ENCODE results near the gene LIN7A. TPM values are rescaled to one million over a fixed set of nuclear protein-coding genes. Genes with fewer than 3 reads are reported as not detected.

LIN7A gene
- total RNA-seq, 2 donors from 2014 or later = 2.2 to 5.4 TPM

DNA sequence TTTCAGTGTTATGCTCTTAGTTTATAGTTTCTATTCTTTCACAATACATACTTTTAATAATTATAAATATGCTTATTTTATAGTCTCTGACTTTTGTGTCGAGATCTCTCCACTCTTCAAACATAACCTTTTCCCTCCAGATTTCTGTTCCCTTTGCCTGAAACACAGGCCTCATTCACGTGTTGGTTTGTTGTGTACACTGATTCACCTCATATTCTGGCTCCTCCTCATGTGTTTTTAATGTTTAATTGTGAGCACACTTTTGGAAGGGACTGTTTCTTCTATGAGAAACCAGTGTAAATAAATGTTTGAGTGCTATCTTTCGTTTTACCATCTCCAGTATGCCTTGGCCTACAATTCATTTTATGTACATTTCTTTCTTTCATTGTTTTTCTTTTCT lies 20.1 kb downstream of the LIN7A start:
- Histone ChIP-seq H3K36me3 (no peaks in the 10 kb centered on the region), H3K4me1 (replicated peaks) (no peaks in the 10 kb centered on the region), H3K27ac (no peak overlapping the region), H3K9me3 (no peaks in the 10 kb centered on the region), H3K27me3 (replicated peaks; ENCODE audit: insufficient read depth) (no peaks in the 10 kb centered on the region), H3K4me3 (no peak overlapping the region)
- 61% methylated on average over 3 of the region's 3 CpGs for WGBS
- intact Hi-C loops (cut with DNase I) = no loop called here
- no peak for TF ChIP-seq POLR2AphosphoS5 (IDR thresholded peaks at IDR 0.05)
- TF ChIP-seq, protein P1, sequence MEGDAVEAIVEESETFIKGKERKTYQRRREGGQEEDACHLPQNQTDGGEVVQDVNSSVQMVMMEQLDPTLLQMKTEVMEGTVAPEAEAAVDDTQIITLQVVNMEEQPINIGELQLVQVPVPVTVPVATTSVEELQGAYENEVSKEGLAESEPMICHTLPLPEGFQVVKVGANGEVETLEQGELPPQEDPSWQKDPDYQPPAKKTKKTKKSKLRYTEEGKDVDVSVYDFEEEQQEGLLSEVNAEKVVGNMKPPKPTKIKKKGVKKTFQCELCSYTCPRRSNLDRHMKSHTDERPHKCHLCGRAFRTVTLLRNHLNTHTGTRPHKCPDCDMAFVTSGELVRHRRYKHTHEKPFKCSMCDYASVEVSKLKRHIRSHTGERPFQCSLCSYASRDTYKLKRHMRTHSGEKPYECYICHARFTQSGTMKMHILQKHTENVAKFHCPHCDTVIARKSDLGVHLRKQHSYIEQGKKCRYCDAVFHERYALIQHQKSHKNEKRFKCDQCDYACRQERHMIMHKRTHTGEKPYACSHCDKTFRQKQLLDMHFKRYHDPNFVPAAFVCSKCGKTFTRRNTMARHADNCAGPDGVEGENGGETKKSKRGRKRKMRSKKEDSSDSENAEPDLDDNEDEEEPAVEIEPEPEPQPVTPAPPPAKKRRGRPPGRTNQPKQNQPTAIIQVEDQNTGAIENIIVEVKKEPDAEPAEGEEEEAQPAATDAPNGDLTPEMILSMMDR (IDR thresholded peaks at IDR 0.05) = no peak
- TF ChIP-seq POLR2A (IDR thresholded peaks at IDR 0.05) = no peak
- DNase-seq (ENCODE audit: low spot score) = no peak

DNA sequence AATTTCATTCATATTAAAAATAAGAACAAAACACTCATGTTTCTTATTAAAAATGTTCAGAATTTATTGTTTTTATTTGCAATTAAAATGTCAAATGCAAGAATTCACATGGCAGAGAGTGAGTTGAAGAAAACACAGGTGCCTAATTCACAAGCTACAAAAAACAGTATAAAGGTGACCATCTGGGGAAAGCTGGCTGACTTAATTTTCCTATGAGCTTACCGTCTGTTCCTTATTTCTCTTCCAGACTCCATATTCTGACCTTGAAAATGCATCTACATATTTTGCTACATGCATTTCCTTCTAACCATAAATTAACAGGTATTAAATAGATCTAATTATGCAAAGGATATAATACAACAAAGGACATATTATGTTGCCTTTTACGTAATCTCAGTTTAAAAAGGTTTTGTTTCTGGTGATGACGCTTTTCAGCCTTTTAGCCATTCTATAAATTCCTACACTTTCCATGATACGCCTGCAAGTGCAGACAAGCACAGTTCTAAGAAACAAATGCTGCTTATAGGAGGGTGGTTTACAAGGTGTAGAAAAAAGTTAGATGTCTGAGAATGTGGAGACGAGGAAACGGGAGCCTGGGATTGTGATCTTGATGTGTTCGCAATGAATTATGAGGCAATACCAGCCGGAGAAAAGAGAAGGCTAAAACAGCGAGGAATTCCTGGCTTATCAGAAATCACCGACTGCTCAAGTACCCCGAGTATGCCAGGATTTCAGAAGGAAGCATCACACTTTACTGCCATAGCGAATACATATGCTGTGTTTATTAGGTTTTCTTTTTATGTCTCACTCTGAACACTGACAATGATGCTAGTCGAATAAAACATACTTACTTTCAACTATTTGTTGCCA lies 24.6 kb downstream of the LIN7A start:
- 27% methylated on average over 13 of the region's 13 CpGs for WGBS
- DNase-seq (ENCODE audit: low spot score) = no peak
- no peaks in the 10 kb centered on the region for H3K9me3 ChIP-seq
- no peak overlapping the region for H3K27ac ChIP-seq
- H3K4me1 ChIP-seq (replicated peaks) = no peaks in the 10 kb centered on the region
- TF ChIP-seq, protein P1 (IDR thresholded peaks at IDR 0.05) = no peak
- no peak for TF ChIP-seq POLR2A (IDR thresholded peaks at IDR 0.05)
- no peak for TF ChIP-seq POLR2AphosphoS5 (IDR thresholded peaks at IDR 0.05)
- no peaks in the 10 kb centered on the region for H3K27me3 ChIP-seq (replicated peaks; ENCODE audit: insufficient read depth)
- H3K4me3 ChIP-seq = no peak overlapping the region
- no peaks in the 10 kb centered on the region for H3K36me3 ChIP-seq
- intact Hi-C loops (cut with DNase I) = no loop called here

DNA sequence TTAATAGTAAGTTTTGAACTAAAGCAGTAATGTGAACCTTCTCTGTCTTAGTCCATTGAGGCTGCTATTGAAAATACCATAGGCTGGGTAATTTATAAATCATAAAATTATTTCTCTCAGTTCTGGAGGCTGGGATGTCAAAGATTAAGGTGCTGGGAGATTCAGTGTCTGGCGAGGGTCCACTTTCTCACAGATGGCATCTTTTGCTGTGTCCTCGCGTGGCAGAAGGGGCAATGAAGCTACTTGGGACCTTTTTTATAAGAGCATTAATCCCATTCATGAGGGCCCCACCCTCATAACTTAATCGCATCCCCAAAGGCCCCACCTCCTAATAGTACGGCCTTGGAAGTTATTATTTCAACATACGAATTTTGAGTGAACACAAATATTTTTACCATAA lies 28.4 kb downstream of the LIN7A start:
- TF ChIP-seq POLR2A (IDR thresholded peaks at IDR 0.05) (no peak), POLR2AphosphoS5 (IDR thresholded peaks at IDR 0.05) (no peak)
- TF ChIP-seq, protein P1 (IDR thresholded peaks at IDR 0.05) = no peak
- intact Hi-C loops (cut with DNase I) = no loop called here
- no peak for DNase-seq (ENCODE audit: low spot score)
- no peaks in the 10 kb centered on the region for H3K36me3 ChIP-seq
- H3K4me3 ChIP-seq = no peak overlapping the region
- H3K9me3 ChIP-seq = no peaks in the 10 kb centered on the region
- WGBS = 90% methylated on average over 6 of the region's 6 CpGs
- no peak overlapping the region for H3K27ac ChIP-seq
- H3K4me1 ChIP-seq (replicated peaks) = no peaks in the 10 kb centered on the region
- no peaks in the 10 kb centered on the region for H3K27me3 ChIP-seq (replicated peaks; ENCODE audit: insufficient read depth)

DNA sequence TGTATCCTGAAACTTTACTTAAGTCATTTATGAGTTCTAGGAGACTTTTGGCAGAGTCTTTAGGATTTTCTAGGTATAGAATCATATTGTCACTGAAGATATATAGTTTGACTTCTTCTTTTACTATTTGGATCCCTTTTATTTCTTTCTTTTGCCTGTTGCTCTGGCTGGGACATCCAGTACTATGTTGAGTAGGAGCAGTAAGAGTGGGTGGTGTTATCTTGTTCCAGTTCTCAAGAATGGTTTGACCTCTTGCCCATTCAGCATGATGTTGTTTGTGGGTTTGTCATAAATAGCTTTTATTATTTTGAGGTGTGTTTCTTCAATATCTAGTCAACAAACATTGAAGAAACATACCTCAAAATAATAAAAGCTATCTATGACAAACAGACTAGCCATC lies 35.0 kb downstream of the LIN7A start:
- H3K9me3 ChIP-seq = no peaks in the 10 kb centered on the region
- no peaks in the 10 kb centered on the region for H3K36me3 ChIP-seq
- intact Hi-C loops (cut with DNase I) = no loop called here
- no peak overlapping the region for H3K4me3 ChIP-seq
- no peaks in the 10 kb centered on the region for H3K4me1 ChIP-seq (replicated peaks)
- H3K27ac ChIP-seq = no peak overlapping the region
- H3K27me3 ChIP-seq (replicated peaks; ENCODE audit: insufficient read depth) = no peaks in the 10 kb centered on the region
- TF ChIP-seq POLR2AphosphoS5 (IDR thresholded peaks at IDR 0.05) (no peak), POLR2A (IDR thresholded peaks at IDR 0.05) (no peak)
- TF ChIP-seq, protein P1 (IDR thresholded peaks at IDR 0.05) = no peak
- DNase-seq (ENCODE audit: low spot score) = no peak

DNA sequence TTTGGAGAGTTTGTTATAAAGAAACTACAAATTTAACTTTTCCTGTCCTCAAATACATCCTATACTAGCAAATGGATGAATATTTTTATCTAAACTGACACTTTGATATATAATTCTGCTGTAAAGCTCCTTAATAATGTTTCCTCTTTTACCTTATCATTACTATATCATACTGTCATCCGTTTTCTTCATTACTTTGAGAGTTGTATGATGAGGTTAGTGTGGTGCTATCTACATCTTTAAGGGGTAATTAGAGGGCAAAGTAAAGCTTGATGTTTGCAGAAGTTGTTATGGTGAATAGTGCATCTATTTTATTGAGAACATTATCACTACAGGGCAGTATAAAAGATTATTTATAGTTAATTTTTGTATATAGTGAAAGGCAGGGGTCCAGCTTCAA lies 36.1 kb downstream of the LIN7A start:
- intact Hi-C loops (cut with DNase I) = no loop called here
- no peaks in the 10 kb centered on the region for H3K4me1 ChIP-seq (replicated peaks)
- WGBS = 20% methylated on average over 1 of the region's 1 CpG
- TF ChIP-seq POLR2A (IDR thresholded peaks at IDR 0.05) (no peak), POLR2AphosphoS5 (IDR thresholded peaks at IDR 0.05) (no peak)
- TF ChIP-seq, protein P1 (IDR thresholded peaks at IDR 0.05) = no peak
- no peak overlapping the region for H3K27ac ChIP-seq
- H3K27me3 ChIP-seq (replicated peaks; ENCODE audit: insufficient read depth) = no peaks in the 10 kb centered on the region
- no peak overlapping the region for H3K4me3 ChIP-seq
- no peak for DNase-seq (ENCODE audit: low spot score)
- H3K9me3 ChIP-seq = no peaks in the 10 kb centered on the region
- no peaks in the 10 kb centered on the region for H3K36me3 ChIP-seq
